Activated CD4-positive, alpha-beta T cell treated with anti-CD3 and anti-CD28 coated beads for 36 hours (primary cell): ENCODE measurements around the gene MAPT. TPM values are rescaled to one million over a fixed set of nuclear protein-coding genes. Genes with fewer than 3 reads are reported as not detected.

ENCODE experiments used
- ATAC-seq: fragments of 200-7000 bp; cut with Tn5 transposase; one replicate; pipeline ENCODE4 v1.10.0; 2021; ENCODE audit warnings: mild to moderate bottlenecking, moderate library complexity
- CTCF ChIA-PET: fragments of 350-600 bp; sonication (Branson Sonifier 250); formaldehyde crosslinking; loops from one replicate; lab custom pipeline; 2021; ENCODE audit warnings: antibody characterized with exemption; lab: Charles Lee
- POLR2A ChIA-PET: fragments of 350-600 bp; sonication (Branson Sonifier 250); formaldehyde crosslinking; loops from one replicate; lab custom pipeline; 2021; ENCODE audit warnings: antibody characterized with exemption, inconsistent platforms; lab: Charles Lee
- DNase-seq: peaks from one replicate; pipeline ENCODE4 v3.0.0-alpha.2; 2020
- H3K27ac Mint-ChIP-seq: one replicate; pipeline ENCODE4 v1.8.0; 2021; ENCODE audit warnings: mixed read lengths
- H3K27me3 Mint-ChIP-seq: one replicate; pipeline ENCODE4 v1.8.0; 2021; ENCODE audit warnings: mixed read lengths
- H3K36me3 Mint-ChIP-seq: one replicate; pipeline ENCODE4 v1.8.0; 2021; ENCODE audit warnings: low read depth, mixed read lengths
- H3K4me1 Mint-ChIP-seq: one replicate; pipeline ENCODE4 v1.8.0; 2021; ENCODE audit warnings: mixed read lengths
- H3K4me3 Mint-ChIP-seq: one replicate; pipeline ENCODE4 v1.8.0; 2021; ENCODE audit warnings: mild to moderate bottlenecking, moderate library complexity, mixed read lengths
- H3K9me3 Mint-ChIP-seq: one replicate; pipeline ENCODE4 v1.8.0; 2021; ENCODE audit warnings: low read depth, mixed read lengths
- intact Hi-C, 2 experiments: fragments of 100-400 bp; cut with DNase I in 1 of 2; cut with micrococcal nuclease in 1 of 2; formaldehyde crosslinking; loops; one replicate each; pipeline versions ENCODE4 v1.14.2 to v1.15.1; 2022 to 2024; cut with DNase I, micrococcal nuclease
- total RNA-seq, 2 experiments: library from RNA; stranded (reverse); gene quantifications; one replicate each; pipeline ENCODE4 v1.2.3, GENCODE V29; 2021

MAPT gene
- total RNA-seq, 2 experiments from 2014 or later, result 0.75 to 1.7 TPM

DNA sequence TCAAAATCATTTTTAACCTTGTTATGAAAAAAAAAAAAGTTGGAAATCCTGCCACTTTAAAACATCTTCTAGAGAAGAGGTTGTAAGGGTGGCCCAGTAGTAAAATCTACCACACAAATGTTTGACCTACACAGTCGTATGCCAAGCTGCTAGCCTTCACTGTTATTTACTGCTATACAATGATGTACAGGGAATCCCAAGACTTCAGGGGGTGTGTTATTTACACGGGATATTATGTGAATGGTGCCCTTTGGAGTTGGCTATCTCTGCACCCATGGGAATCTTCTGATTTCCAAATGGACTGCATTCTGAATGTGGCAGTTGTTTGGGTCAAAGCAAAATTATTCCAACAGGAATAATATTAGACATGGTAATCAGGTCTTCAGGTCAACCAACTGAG is 150.6 kb downstream of the MAPT start:
- POLR2A ChIA-PET, result no interaction called here

DNA sequence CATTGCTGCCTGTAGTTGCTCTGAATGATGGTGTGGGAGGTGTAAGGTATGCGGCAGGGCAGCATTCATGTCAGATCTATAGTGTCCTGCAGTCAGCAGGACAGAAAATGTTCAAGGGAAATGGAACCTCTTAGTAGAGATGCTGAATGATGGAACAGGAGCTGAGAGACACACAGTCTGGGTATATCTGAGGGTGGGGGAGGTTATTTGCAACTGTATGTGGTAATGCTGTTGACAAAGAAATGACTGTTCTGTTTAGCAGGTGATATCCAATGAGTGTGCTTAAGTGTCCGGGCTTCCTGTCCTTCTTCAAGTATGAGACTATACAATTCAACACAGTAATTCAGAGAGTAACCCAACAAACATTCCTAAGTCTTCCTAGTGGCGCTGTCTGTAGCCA is 151.3 kb downstream of the MAPT start:
- intact Hi-C loops, result loop anchor here (2.0 to 5.0 kb wide), 3 partner anchors 37 to 147 kb away; partner anchors contain the start of gene KANSL1 (in 1 of the 2)
- CTCF ChIA-PET, result interaction anchor here (0.9 to 3.3 kb wide), 6 partner anchors 11 to 141 kb away, joined by 3 to 25 read pairs (median 10); no protein-coding TSS in a partner anchor
- Mint-ChIP-seq H3K4me3 (no peak overlapping the region), H3K9me3 (no peaks in the 10 kb centered on the region), H3K4me1 (peaks cover 21% of the 10 kb centered on the region), H3K27me3 (no peaks in the 10 kb centered on the region), H3K27ac (peak overlapping the region; percentile 3), H3K36me3 (peaks cover 66% of the 10 kb centered on the region)
- POLR2A ChIA-PET, result no interaction called here
- DNase-seq (no peak), ATAC-seq (peak; percentile 87)

More for the DNA sequence above, 150.6 kb downstream of the MAPT start:
- no peaks in the 10 kb centered on the region for H3K27me3 Mint-ChIP-seq
- DNase-seq (no peak), ATAC-seq (no peak)
- H3K36me3 Mint-ChIP-seq, result peaks cover 65% of the 10 kb centered on the region
- no peak overlapping the region for H3K4me3 Mint-ChIP-seq
- no peaks in the 10 kb centered on the region for H3K9me3 Mint-ChIP-seq
- H3K4me1 Mint-ChIP-seq, result peaks cover 17% of the 10 kb centered on the region
- intact Hi-C loops, result loop anchor here (1.0 to 5.0 kb wide), 6 partner anchors 37 to 168 kb away; partner anchors contain the start of gene KANSL1 (in 1 of the 2)
- CTCF ChIA-PET, result interaction anchor here (0.7 to 3.3 kb wide), 24 partner anchors 9 to 673 kb away, joined by 3 to 38 read pairs (median 5); no protein-coding TSS in a partner anchor
- no peak overlapping the region for H3K27ac Mint-ChIP-seq

DNA sequence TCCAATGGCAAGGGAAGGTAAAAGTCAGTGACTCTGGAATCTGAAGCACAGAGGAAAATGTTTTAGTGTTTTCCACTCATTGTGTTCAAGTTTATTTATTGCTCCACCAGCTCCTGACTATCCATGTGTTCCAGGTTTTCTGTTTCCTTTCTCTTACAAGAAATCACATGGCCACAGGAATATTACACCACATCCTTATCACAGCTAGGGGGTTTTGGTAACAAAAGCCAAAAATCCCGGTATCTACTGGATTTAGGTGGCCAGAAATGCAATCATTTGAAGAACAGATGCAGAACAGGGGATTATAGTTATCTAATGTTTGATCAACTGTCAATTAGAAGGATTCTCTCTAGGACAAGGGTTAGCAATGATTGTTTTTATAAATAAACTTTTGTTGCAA is 152.6 kb downstream of the MAPT start:
- intact Hi-C loops, result loop anchor here in 1 of 2 experiments (5.0 kb wide), 1 partner anchor 35 kb away; no protein-coding TSS in a partner anchor
- Mint-ChIP-seq H3K4me3 (no peak overlapping the region), H3K4me1 (peaks cover 34% of the 10 kb centered on the region), H3K27ac (no peak overlapping the region), H3K36me3 (peaks cover 70% of the 10 kb centered on the region), H3K27me3 (no peaks in the 10 kb centered on the region), H3K9me3 (no peaks in the 10 kb centered on the region)
- ATAC-seq (no peak), DNase-seq (no peak)
- ChIA-PET CTCF (interaction anchor here (0.6 to 0.7 kb wide), 2 partner anchors 24 to 164 kb away, joined by 4 read pairs; no protein-coding TSS in a partner anchor), POLR2A (no interaction called here)

DNA sequence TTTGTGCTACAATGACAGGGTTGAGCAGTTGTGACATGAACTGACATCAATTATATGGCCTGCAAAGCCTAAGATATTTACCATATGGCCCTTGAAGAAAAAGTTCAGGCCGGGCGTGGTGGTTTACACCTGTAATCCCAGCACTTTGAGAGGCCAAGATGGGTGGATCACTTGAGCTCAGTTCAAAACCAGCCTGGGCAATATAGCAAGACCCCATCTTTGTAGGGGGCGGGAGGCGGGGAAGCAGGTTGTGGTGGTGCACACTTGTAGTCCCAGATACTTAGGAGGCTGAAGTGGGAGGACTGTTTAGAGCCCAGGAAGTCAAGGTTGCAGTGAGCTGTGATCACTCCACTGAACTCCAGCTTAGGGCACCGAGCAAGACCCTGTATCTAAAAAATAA is 153.0 kb downstream of the MAPT start:
- Mint-ChIP-seq H3K27ac (no peak overlapping the region), H3K4me1 (peaks cover 38% of the 10 kb centered on the region), H3K9me3 (no peaks in the 10 kb centered on the region), H3K27me3 (no peaks in the 10 kb centered on the region), H3K36me3 (peaks cover 74% of the 10 kb centered on the region), H3K4me3 (no peak overlapping the region)
- CTCF ChIA-PET, result interaction anchor here (0.6 to 1.0 kb wide), 2 partner anchors 24 to 166 kb away, joined by 3 to 4 read pairs; no protein-coding TSS in a partner anchor
- intact Hi-C loops, result loop anchor here in 1 of 2 experiments (5.0 kb wide), 1 partner anchor 35 kb away; no protein-coding TSS in a partner anchor
- DNase-seq (no peak), ATAC-seq (no peak)
- POLR2A ChIA-PET, result no interaction called here

DNA sequence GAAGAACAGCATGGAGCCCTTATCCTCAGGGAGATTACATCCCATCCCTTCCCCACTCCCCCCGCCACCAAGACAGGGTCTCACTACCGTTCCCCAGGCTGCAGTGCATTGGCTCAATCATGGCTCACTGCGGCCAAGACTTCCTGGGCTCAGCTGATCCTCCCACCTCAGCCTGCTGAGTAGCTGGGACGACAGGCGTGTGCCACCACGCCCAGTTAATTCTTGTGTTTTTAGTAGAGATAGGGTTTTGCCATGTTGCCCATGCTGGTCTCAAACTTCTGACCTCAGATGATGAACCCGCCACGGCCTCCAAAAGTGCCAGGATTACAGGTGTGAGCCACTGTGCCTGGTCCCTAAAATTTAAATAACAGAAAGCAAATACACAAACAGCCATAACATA is 153.5 kb downstream of the MAPT start:
- no peak for ATAC-seq
- no peak overlapping the region for H3K4me3 Mint-ChIP-seq
- no peaks in the 10 kb centered on the region for H3K9me3 Mint-ChIP-seq
- ChIA-PET POLR2A (no interaction called here), CTCF (interaction anchor here (0.6 to 1.3 kb wide), 4 partner anchors 11 to 924 kb away, joined by 3 to 6 read pairs (median 4); no protein-coding TSS in a partner anchor)
- no peak overlapping the region for H3K27ac Mint-ChIP-seq
- no peaks in the 10 kb centered on the region for H3K27me3 Mint-ChIP-seq
- peaks cover 40% of the 10 kb centered on the region for H3K4me1 Mint-ChIP-seq
- H3K36me3 Mint-ChIP-seq, result peaks cover 74% of the 10 kb centered on the region
- intact Hi-C loops, result loop anchor here in 1 of 2 experiments (5.0 kb wide), 1 partner anchor 34 kb away; no protein-coding TSS in a partner anchor
- DNase-seq, result no peak

DNA sequence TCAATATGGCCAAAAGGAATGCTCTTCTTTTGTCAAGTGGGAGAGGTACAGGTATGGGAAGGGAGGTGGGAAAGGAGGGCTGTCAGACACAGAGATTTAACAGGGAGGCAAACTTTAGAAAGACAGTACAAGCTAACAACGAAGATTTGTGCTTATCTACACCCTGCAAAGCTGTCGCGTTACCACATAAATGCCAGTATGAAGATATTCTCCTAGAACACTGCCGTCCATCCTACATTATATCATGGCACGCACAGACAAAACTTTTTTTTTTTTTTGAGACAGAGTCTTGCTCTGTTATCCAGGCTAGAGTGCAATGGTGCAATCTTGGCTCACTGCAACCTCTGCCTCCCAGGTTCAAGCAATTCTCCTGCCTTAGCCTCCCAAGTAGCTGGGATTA is 155.3 kb downstream of the MAPT start:
- DNase-seq (no peak), ATAC-seq (no peak)
- no peak overlapping the region for H3K4me3 Mint-ChIP-seq
- no peak overlapping the region for H3K27ac Mint-ChIP-seq
- CTCF ChIA-PET, result no interaction called here
- POLR2A ChIA-PET, result no interaction called here
- intact Hi-C loops, result loop anchor here (5.0 kb wide), 3 partner anchors 33 to 98 kb away; no protein-coding TSS in a partner anchor
- H3K4me1 Mint-ChIP-seq, result peaks cover 43% of the 10 kb centered on the region
- H3K27me3 Mint-ChIP-seq, result no peaks in the 10 kb centered on the region
- no peaks in the 10 kb centered on the region for H3K9me3 Mint-ChIP-seq
- H3K36me3 Mint-ChIP-seq, result peaks cover 70% of the 10 kb centered on the region

DNA sequence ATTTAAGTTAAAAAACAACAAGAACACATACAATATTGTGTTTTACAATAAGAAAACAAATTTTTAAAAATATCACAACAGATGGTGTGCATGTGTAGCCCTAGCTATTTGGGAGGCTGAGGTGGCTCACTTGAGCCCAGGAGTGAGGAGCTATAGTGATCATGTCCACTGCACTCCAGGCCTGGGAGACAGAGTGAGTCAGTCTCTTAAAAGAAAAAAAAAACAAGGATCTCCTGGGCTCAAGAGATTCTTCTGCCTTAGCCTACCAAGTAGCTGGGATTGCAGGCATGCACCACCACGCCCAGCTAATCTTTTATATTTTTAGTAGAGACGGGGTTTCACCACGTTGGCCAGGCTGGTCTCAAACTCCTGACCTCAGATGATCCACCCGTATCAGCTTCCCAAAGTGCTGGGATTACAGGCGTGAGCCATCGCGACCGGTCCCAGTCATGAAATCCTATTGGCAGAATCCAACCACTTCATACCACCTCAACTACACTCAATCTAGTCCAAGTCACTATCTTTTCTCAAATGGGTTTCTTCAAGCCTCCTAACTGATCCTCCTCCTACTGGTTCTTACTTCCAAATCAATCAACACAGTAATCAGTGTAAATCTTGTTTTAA is 159.7 kb downstream of the MAPT start:
- intact Hi-C loops, result loop anchor here (2.0 to 5.0 kb wide), 4 partner anchors 33 to 139 kb away; partner anchors contain the start of gene KANSL1 (in 1 of the 2)
- no peak overlapping the region for H3K4me3 Mint-ChIP-seq
- no peaks in the 10 kb centered on the region for H3K27me3 Mint-ChIP-seq
- H3K27ac Mint-ChIP-seq, result no peak overlapping the region
- DNase-seq, result no peak
- no peaks in the 10 kb centered on the region for H3K9me3 Mint-ChIP-seq
- POLR2A ChIA-PET, result no interaction called here
- peaks cover 51% of the 10 kb centered on the region for H3K36me3 Mint-ChIP-seq
- ATAC-seq, result no peak
- H3K4me1 Mint-ChIP-seq, result peaks cover 53% of the 10 kb centered on the region
- CTCF ChIA-PET, result interaction anchor here (0.6 to 1.0 kb wide), 2 partner anchors 9 to 51 kb away, joined by 3 read pairs; no protein-coding TSS in a partner anchor

DNA sequence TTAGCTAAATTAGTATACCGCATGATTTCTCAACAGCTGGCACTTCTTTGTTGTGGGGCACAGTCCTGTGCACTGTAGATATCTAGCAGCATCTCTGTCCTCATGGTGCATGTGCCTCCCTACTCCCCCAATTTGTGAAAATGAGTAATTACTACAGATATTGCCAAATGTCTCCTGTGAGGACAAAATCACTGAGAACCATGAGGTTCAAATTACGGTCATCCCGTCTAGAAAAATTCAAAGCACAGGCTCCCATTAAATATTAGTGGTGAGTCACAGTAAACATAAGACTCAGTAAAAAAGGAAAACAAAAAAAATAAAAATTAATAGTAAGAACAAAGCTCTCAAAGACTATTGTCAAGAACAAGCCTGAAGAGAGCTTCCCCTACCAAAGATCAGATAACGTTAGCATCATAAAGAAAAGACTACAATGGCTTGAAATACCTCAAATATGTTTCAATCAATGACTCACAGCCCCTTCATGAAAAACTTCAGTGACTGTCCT is 162.5 kb downstream of the MAPT start:
- ChIA-PET POLR2A (interaction anchor here (1.7 kb wide), 1 partner anchor 127 kb away, joined by 6 read pairs; no protein-coding TSS in a partner anchor), CTCF (interaction anchor here (0.6 to 4.4 kb wide), 11 partner anchors 10 to 156 kb away, joined by 3 to 25 read pairs (median 3); partner anchors contain the start of gene KANSL1)
- Mint-ChIP-seq H3K36me3 (peaks cover 27% of the 10 kb centered on the region), H3K4me1 (peaks cover 43% of the 10 kb centered on the region), H3K27ac (no peak overlapping the region), H3K9me3 (no peaks in the 10 kb centered on the region), H3K4me3 (no peak overlapping the region), H3K27me3 (no peaks in the 10 kb centered on the region)
- DNase-seq (no peak), ATAC-seq (no peak)
- intact Hi-C loops, result loop anchor here in 1 of 2 experiments (5.0 kb wide), 1 partner anchor 45 kb away; no protein-coding TSS in a partner anchor

DNA sequence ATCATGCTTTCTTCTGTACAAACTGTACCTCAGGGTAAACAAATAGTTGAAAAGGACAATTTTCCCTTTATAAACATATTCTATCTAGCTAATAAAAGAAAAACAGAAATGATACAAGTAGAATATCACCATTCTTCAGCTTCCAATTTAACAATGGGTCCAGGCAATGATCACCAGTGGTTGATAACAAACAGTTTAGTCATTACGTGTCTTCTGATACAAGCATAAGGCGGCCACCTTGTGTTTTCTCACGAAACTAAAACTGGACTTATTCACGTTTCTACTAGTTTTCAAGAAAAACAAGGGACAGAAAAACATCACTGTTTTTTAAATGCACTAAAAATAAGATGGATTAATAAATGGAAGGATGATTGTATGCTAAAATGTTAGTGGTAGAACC is 163.0 kb downstream of the MAPT start:
- no peaks in the 10 kb centered on the region for H3K9me3 Mint-ChIP-seq
- no peak overlapping the region for H3K4me3 Mint-ChIP-seq
- intact Hi-C loops, result loop anchor here in 1 of 2 experiments (5.0 kb wide), 1 partner anchor 45 kb away; no protein-coding TSS in a partner anchor
- no peak for ATAC-seq
- H3K36me3 Mint-ChIP-seq, result peaks cover 25% of the 10 kb centered on the region
- ChIA-PET CTCF (interaction anchor here (0.8 to 4.4 kb wide), 9 partner anchors 10 to 136 kb away, joined by 3 to 25 read pairs (median 3); partner anchors contain the start of gene KANSL1), POLR2A (interaction anchor here (1.7 kb wide), 1 partner anchor 127 kb away, joined by 6 read pairs; no protein-coding TSS in a partner anchor)
- H3K27me3 Mint-ChIP-seq, result no peaks in the 10 kb centered on the region
- peak overlapping the region; percentile 24 for H3K27ac Mint-ChIP-seq
- peaks cover 39% of the 10 kb centered on the region for H3K4me1 Mint-ChIP-seq
- DNase-seq, result no peak

DNA sequence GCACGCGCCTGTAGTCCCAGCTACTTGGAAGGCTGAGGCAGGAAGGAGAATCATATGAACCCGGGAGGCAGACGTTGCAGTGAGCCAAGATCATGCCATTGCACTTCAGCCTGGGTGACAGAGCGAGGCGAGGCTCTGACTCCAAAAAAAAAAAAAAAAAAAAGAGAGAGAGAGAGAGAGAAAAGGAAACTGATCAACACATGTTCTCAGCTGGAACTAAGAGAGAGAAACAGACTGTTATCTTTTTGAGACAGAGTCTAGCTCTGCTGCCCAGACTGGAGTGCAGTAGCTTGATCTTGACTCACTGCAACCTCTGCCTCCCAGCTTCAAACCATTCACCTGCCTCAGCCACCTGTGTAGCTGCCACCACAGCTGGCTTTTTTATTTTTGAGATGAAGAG is 165.1 kb downstream of the MAPT start:
- ATAC-seq (no peak), DNase-seq (no peak)
- Mint-ChIP-seq H3K27me3 (no peaks in the 10 kb centered on the region), H3K27ac (peak overlapping the region; percentile 17), H3K4me3 (no peak overlapping the region), H3K36me3 (peaks cover 18% of the 10 kb centered on the region), H3K4me1 (peaks cover 35% of the 10 kb centered on the region), H3K9me3 (no peaks in the 10 kb centered on the region)
- intact Hi-C loops, result loop anchor here in 1 of 2 experiments (5.0 kb wide), 1 partner anchor 43 kb away; no protein-coding TSS in a partner anchor
- CTCF ChIA-PET, result interaction anchor here (0.6 to 3.8 kb wide), 9 partner anchors 10 to 153 kb away, joined by 3 to 16 read pairs (median 4); no protein-coding TSS in a partner anchor
- POLR2A ChIA-PET, result interaction anchor here (0.7 to 1.0 kb wide), 2 partner anchors 8 to 12 kb away, joined by 4 read pairs; no protein-coding TSS in a partner anchor

DNA sequence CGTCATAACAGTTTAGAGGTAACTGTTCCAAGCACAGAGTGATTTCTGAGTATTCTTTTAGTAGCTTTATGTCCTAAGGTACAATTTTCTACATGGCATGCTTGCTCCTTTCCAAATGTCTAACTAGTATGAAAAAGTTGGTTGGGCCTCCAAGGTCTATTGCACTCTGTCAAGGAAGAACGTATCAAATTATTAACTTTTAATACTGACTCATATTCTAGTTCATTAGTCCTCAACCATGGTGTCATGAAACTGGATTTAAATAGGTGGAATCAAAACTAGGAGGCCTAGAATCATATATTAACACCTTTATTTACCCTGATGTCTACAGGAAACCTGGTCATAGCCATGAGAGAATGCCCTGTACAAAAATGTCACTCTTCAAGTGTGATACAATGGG is 166.1 kb downstream of the MAPT start:
- intact Hi-C loops, result no loop called here
- ATAC-seq, result no peak
- Mint-ChIP-seq H3K27me3 (no peaks in the 10 kb centered on the region), H3K9me3 (no peaks in the 10 kb centered on the region), H3K27ac (no peak overlapping the region), H3K4me1 (peaks cover 34% of the 10 kb centered on the region), H3K4me3 (no peak overlapping the region), H3K36me3 (peaks cover 22% of the 10 kb centered on the region)
- ChIA-PET CTCF (interaction anchor here (1.0 to 2.9 kb wide), 4 partner anchors 11 to 153 kb away, joined by 4 to 9 read pairs (median 4); no protein-coding TSS in a partner anchor), POLR2A (no interaction called here)
- DNase-seq, result no peak
